CD4-positive, alpha-beta memory T cell (primary cell): ENCODE measurements around the gene SRF. TPM values are rescaled to one million over a fixed set of nuclear protein-coding genes. Genes with fewer than 3 reads are reported as not detected.

ENCODE experiments used
- CTCF ChIA-PET: fragments of 350-600 bp; sonication (Branson Sonifier 250); formaldehyde crosslinking; loops from one replicate; lab custom pipeline; 2021; ENCODE audit warnings: inconsistent platforms; ENCODE audit not compliant: partially characterized antibody; lab: Charles Lee
- POLR2A ChIA-PET: fragments of 350-600 bp; sonication (Branson Sonifier 250); formaldehyde crosslinking; loops from one replicate; lab custom pipeline; 2021; ENCODE audit not compliant: partially characterized antibody; lab: Charles Lee
- DNase-seq, 5 donors: peaks; one replicate each; pipeline versions ENCODE4 v3.0.0 to v3.0.0-alpha.2; 2020 to 2022; ENCODE audit warnings: mixed read lengths in 1 of 5
- H3K27ac ChIP-seq: one replicate; pipeline ENCODE4 v1.7.0; 2013; ENCODE audit warnings: low read depth, low read length
- H3K27me3 ChIP-seq: 2 replicates; pipeline ENCODE4 v1.7.0; 2013; ENCODE audit warnings: mild to moderate bottlenecking, low read length, moderate library complexity; ENCODE audit not compliant: insufficient read depth
- H3K36me3 ChIP-seq: 2 replicates; pipeline ENCODE4 v1.7.0; 2013; ENCODE audit warnings: mild to moderate bottlenecking, low read length, moderate library complexity; ENCODE audit not compliant: insufficient read depth
- H3K4me1 ChIP-seq: 2 replicates; pipeline ENCODE4 v1.7.0; 2013; ENCODE audit warnings: mild to moderate bottlenecking, low read length, moderate library complexity; ENCODE audit not compliant: insufficient read depth
- H3K4me3 ChIP-seq, 2 donors: one replicate each; pipeline ENCODE4 v1.7.0; 2013; ENCODE audit warnings: low read length in 2 of 2, mild to moderate bottlenecking in 1 of 2
- H3K9me3 ChIP-seq, 2 donors: one replicate each; pipeline ENCODE4 v1.7.0; 2013; ENCODE audit warnings: low read length in 2 of 2, control low read depth in 1 of 2; ENCODE audit not compliant: control insufficient read depth in 1 of 2
- H3K27ac Mint-ChIP-seq, 7 donors: one replicate each; pipeline ENCODE4 v1.8.0; 2020 to 2021; ENCODE audit warnings: mixed read lengths in 7 of 7, mild to moderate bottlenecking in 6 of 7, inconsistent platforms in 3 of 7, moderate library complexity in 3 of 7
- H3K27me3 Mint-ChIP-seq, 2 donors: one replicate each; pipeline ENCODE4 v1.8.0; 2020 to 2021; ENCODE audit warnings: mixed read lengths in 2 of 2
- H3K36me3 Mint-ChIP-seq, 2 donors: one replicate each; pipeline ENCODE4 v1.8.0; 2020 to 2021; ENCODE audit warnings: mixed read lengths in 2 of 2, inconsistent platforms in 1 of 2, mild to moderate bottlenecking in 1 of 2
- H3K4me1 Mint-ChIP-seq, 4 donors: one replicate each; pipeline ENCODE4 v1.8.0; 2020 to 2021; ENCODE audit warnings: mixed read lengths in 4 of 4, mild to moderate bottlenecking in 1 of 4
- H3K4me3 Mint-ChIP-seq, 8 donors: one replicate each; pipeline ENCODE4 v1.8.0; 2020 to 2021; ENCODE audit warnings: mixed read lengths in 8 of 8, mild to moderate bottlenecking in 7 of 8, moderate library complexity in 6 of 8, inconsistent platforms in 3 of 8
- H3K9me3 Mint-ChIP-seq, 8 donors: one replicate each; pipeline ENCODE4 v1.8.0; 2020 to 2021; ENCODE audit warnings: mixed read lengths in 8 of 8, mild to moderate bottlenecking in 5 of 8, inconsistent platforms in 3 of 8, moderate library complexity in 1 of 8
- intact Hi-C: fragments of 100-400 bp; cut with micrococcal nuclease; formaldehyde crosslinking; loops from one replicate; pipeline ENCODE4 v1.15.1; 2023
- polyA plus RNA-seq, 2 donors: library from polyadenylated mRNA; unstranded; fragments of 300-500 nt; fragmentation: Illumina TruSeq; gene quantifications; one replicate each; pipeline ENCODE4 v1.2.3, GENCODE V29; 2021
- total RNA-seq, 2 experiments: library from RNA; stranded (reverse); gene quantifications; one replicate each; pipeline ENCODE4 v1.2.3, GENCODE V29; 2021

Gene SRF
- total and polyA plus RNA-seq, 4 experiments from 2014 or later = 2.3 to 25.0 (median 15.6) TPM

DNA sequence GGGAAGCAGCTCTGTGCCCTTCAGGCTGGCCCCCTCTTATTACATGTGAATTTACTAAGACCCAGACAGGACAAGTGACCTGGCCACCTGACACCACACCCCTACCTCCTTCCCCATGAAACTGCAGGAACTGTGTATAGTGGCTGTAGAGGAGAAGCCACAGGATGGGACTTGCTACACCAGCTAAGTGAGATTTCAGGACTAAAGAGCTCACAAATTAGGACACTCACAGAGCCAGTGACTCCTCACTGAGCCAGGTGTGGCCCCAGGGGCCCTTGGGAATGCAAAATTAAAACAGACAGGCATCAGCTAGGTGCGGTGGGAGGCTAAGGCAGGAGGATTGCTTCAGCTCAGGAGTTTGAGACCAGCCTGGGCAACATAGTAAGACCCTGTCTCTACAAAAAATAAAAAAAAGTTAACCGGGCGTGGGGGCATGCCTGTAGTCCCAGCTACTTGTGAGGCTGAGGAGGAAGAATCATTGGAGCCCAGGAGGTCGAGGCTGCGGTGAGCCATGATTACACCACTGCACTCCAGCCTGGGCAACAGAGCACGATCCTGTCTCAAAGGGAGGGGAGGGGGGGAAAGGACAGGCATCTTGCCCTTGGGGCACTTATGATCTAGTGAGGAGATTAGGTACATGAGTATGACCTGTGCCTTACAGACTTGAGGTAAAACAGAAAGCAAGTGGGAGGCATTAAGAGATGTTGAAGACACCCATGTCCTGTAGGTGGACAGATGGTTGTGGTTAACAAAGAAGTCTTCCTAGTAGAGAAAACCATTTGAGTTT lies 23.2 kb upstream of the SRF start:
- H3K27me3 Mint-ChIP-seq = peaks cover 0 to 1% of the 10 kb centered on the region in 2 donors
- H3K27me3 ChIP-seq = no peaks in the 10 kb centered on the region

GRCh38 chr6:43149265-43149664 lies 21.8 kb upstream of the SRF start:
- no peaks in the 10 kb centered on the region for H3K9me3 Mint-ChIP-seq
- H3K27ac Mint-ChIP-seq = no peak overlapping the region
- Histone ChIP-seq H3K27me3 (no peaks in the 10 kb centered on the region), H3K36me3 (no peaks in the 10 kb centered on the region), H3K4me3 (no peak overlapping the region), H3K4me1 (no peaks in the 10 kb centered on the region), H3K27ac (no peak overlapping the region), H3K9me3 (no peaks in the 10 kb centered on the region)
- intact Hi-C loops = loop anchor here (10.0 kb wide), 1 partner anchor 484 kb away; no protein-coding TSS in a partner anchor
- no peaks in the 10 kb centered on the region for H3K36me3 Mint-ChIP-seq
- ChIA-PET CTCF (interaction anchor here (0.8 to 1.4 kb wide), 3 partner anchors 248 to 659 kb away, joined by 3 to 4 read pairs (median 3); no protein-coding TSS in a partner anchor), POLR2A (no interaction called here)
- H3K4me1 Mint-ChIP-seq = no peaks in the 10 kb centered on the region
- peaks cover 0 to 1% of the 10 kb centered on the region in 2 donors for H3K27me3 Mint-ChIP-seq
- no peak for DNase-seq
- H3K4me3 Mint-ChIP-seq = no peak overlapping the region

More for the DNA sequence above, 23.2 kb upstream of the SRF start:
- Histone ChIP-seq H3K4me3 (no peak overlapping the region), H3K9me3 (no peaks in the 10 kb centered on the region), H3K4me1 (peaks cover 11% of the 10 kb centered on the region), H3K36me3 (no peaks in the 10 kb centered on the region), H3K27ac (no peak overlapping the region)
- no peak for DNase-seq
- intact Hi-C loops = loop anchor here (10.0 kb wide), 1 partner anchor 483 kb away; no protein-coding TSS in a partner anchor
- H3K4me1 Mint-ChIP-seq = peaks cover 1 to 10% (median 3%) of the 10 kb centered on the region in 4 donors
- no peaks in the 10 kb centered on the region for H3K9me3 Mint-ChIP-seq
- POLR2A ChIA-PET = no interaction called here
- no peak overlapping the region for H3K4me3 Mint-ChIP-seq
- H3K27ac Mint-ChIP-seq = no peak overlapping the region
- CTCF ChIA-PET = interaction anchor here (0.6 to 0.8 kb wide), 2 partner anchors 32 to 237 kb away, joined by 3 read pairs; no protein-coding TSS in a partner anchor
- no peaks in the 10 kb centered on the region for H3K36me3 Mint-ChIP-seq

- Mint-ChIP-seq H3K27ac (peak overlapping the region in 1 of 7 donors; percentile 64), H3K4me1 (no peaks in the 10 kb centered on the region), H3K4me3 (no peak overlapping the region), H3K36me3 (no peaks in the 10 kb centered on the region), H3K27me3 (peaks cover 0 to 1% of the 10 kb centered on the region in 2 donors), H3K9me3 (no peaks in the 10 kb centered on the region)
- Histone ChIP-seq H3K4me3 (no peak overlapping the region), H3K9me3 (no peaks in the 10 kb centered on the region), H3K27ac (no peak overlapping the region), H3K4me1 (no peaks in the 10 kb centered on the region), H3K36me3 (no peaks in the 10 kb centered on the region), H3K27me3 (no peaks in the 10 kb centered on the region)
- DNase-seq = no peak
- intact Hi-C loops = no loop called here
- ChIA-PET POLR2A (no interaction called here), CTCF (interaction anchor here (1.4 kb wide), 1 partner anchor 249 kb away, joined by 3 read pairs; no protein-coding TSS in a partner anchor)
These were observed 20.9 kb upstream of the SRF start for GRCh38 chr6:43150051-43150751.

- no peak overlapping the region for H3K27ac ChIP-seq
- H3K36me3 ChIP-seq = no peaks in the 10 kb centered on the region
- H3K27me3 ChIP-seq = no peaks in the 10 kb centered on the region
- H3K4me3 ChIP-seq = no peak overlapping the region
- intact Hi-C loops = no loop called here
- H3K4me1 ChIP-seq = no peaks in the 10 kb centered on the region
- Mint-ChIP-seq H3K27me3 (no peaks in the 10 kb centered on the region), H3K27ac (no peak overlapping the region), H3K4me3 (no peak overlapping the region), H3K9me3 (no peaks in the 10 kb centered on the region), H3K36me3 (no peaks in the 10 kb centered on the region), H3K4me1 (peaks cover 0 to under 1% (median 0%) of the 10 kb centered on the region in 4 donors)
- CTCF ChIA-PET = interaction anchor here (1.2 kb wide), 1 partner anchor 16 kb away, joined by 5 read pairs; no protein-coding TSS in a partner anchor
- POLR2A ChIA-PET = interaction anchor here (1.6 kb wide), 1 partner anchor 22 kb away, joined by 5 read pairs; the partner anchor contains the start of gene CUL9
- no peaks in the 10 kb centered on the region for H3K9me3 ChIP-seq
- DNase-seq = no peak
These were observed 11.5 kb upstream of the SRF start for GRCh38 chr6:43159599-43159998.

- Histone ChIP-seq H3K27ac (no peak overlapping the region), H3K27me3 (no peaks in the 10 kb centered on the region), H3K4me1 (no peaks in the 10 kb centered on the region), H3K9me3 (no peaks in the 10 kb centered on the region), H3K36me3 (no peaks in the 10 kb centered on the region), H3K4me3 (no peak overlapping the region)
- H3K27me3 Mint-ChIP-seq = no peaks in the 10 kb centered on the region
- no peak overlapping the region for H3K27ac Mint-ChIP-seq
- H3K4me1 Mint-ChIP-seq = peaks cover 0 to 1% (median 0%) of the 10 kb centered on the region in 4 donors
- no peaks in the 10 kb centered on the region for H3K36me3 Mint-ChIP-seq
- POLR2A ChIA-PET = no interaction called here
- CTCF ChIA-PET = interaction anchor here (0.7 kb wide), 1 partner anchor 1721 kb away, joined by 3 read pairs; no protein-coding TSS in a partner anchor
- no peak for DNase-seq
- no peaks in the 10 kb centered on the region for H3K9me3 Mint-ChIP-seq
- intact Hi-C loops = no loop called here
- H3K4me3 Mint-ChIP-seq = no peak overlapping the region
These were observed 7.2 kb upstream of the SRF start for GRCh38 chr6:43163899-43164298.

GRCh38 chr6:43170417-43170930 lies 595 bp upstream of the SRF start:
- H3K27ac Mint-ChIP-seq = peak overlapping the region; percentile 77 to 99 (median 97)
- DNase-seq = no peak
- no peaks in the 10 kb centered on the region for H3K9me3 Mint-ChIP-seq
- Histone ChIP-seq H3K27ac (peak overlapping the region; percentile 83), H3K27me3 (no peaks in the 10 kb centered on the region), H3K9me3 (no peaks in the 10 kb centered on the region), H3K4me1 (peaks cover 39% of the 10 kb centered on the region), H3K36me3 (peaks cover 5% of the 10 kb centered on the region), H3K4me3 (peak overlapping the region; percentile 81)
- peaks cover 29 to 47% (median 38%) of the 10 kb centered on the region in 4 donors for H3K4me1 Mint-ChIP-seq
- peaks cover 9 to 16% of the 10 kb centered on the region in 2 donors for H3K36me3 Mint-ChIP-seq
- ChIA-PET POLR2A (interaction anchor here (1.0 to 5.6 kb wide), 6 partner anchors 11 to 280 kb away, joined by 3 to 46 read pairs (median 14); partner anchors contain the start of genes CUL9, DNPH1 and PEX6), CTCF (interaction anchor here (0.6 to 1.3 kb wide), 3 partner anchors 9 to 54 kb away, joined by 3 to 5 read pairs (median 3); no protein-coding TSS in a partner anchor)
- no peaks in the 10 kb centered on the region for H3K27me3 Mint-ChIP-seq
- intact Hi-C loops = loop anchor here (2.0 to 10.0 kb wide), 9 partner anchors 28 to 1386 kb away; partner anchors contain the start of genes BICRAL, KLC4, MRPL2 and POLH
- peak overlapping the region; percentile 92 to 99 (median 94) for H3K4me3 Mint-ChIP-seq
